Measurements from ENCODE around the gene HAO2.

- TF ChIP-seq CTCF (conservative IDR thresholded peaks at IDR 0.05; ENCODE audit: low read length): no peak
- TF ChIP-seq EZH2phosphoT487 (IDR thresholded peaks at IDR 0.05; ENCODE audit: borderline replicate concordance, low read depth, low read length): no peak
These were observed 42.3 kb upstream of the HAO2 start for GRCh38 chr1:119326251-119326650.
